ENCODE results near the gene MAGI1.
"Not testable (repeated sequence)": the region's sequence is repeated elsewhere in the genome, so short reads cannot be mapped to it uniquely, and the experiment has no call there.

MAGI1 gene

DNA sequence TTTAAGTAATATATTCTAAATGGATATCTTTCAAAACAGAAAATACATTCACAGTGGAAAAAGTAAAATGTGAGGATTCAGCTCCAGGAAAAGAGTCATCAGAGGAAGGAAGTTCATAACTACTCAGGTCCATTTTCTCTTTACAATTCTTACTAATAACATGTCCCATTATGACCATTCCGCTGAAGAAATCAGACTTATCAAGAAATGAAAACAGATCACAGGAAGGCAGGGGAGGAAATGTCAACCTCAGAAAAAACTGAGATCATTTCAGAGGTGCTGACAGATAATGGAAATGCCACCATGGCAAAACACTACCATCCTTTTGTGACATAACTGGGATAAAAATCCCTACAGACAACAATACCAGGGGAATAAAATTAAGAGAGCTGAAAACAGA is 139.5 kb downstream of the MAGI1 start:
- DNase-seq: no peak

DNA sequence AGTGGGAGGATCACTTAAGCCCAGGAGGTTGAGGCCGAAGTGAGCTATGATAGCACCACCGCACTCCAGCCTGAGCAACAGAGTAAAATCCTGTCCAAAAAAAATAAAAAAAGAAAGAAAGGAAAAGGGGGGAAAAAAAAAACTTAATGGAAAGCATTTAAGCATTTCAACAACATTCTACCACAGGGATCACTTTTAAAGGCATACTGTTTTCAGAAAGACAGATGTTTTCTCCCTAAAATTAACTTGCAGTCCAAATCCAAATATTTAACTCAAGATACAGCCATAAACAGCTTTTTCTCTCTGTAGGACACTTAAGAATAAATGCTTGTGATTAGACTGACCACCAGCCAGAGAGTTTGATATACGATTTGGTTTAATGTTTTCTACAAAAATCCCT is 141.0 kb downstream of the MAGI1 start:
- no peak for DNase-seq

DNA sequence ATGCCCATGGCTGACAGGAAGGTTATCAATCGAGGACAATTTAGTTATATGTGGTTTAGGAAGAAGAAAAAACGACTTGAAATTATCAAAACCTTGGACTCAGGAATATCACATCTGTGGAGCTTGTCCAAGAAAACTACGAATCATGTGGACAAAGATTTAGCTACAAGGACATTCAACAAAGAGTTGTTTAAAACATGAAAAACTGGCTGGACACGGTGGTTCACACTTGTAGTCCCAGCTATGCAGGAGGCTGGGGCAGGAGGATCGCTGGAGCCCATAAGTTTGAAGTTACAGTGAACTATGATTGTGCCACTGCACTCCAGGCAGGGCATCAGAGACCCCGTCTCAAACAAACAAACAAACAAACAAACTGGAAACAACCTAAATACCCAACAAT is 142.4 kb downstream of the MAGI1 start:
- DNase-seq: no peak

DNA sequence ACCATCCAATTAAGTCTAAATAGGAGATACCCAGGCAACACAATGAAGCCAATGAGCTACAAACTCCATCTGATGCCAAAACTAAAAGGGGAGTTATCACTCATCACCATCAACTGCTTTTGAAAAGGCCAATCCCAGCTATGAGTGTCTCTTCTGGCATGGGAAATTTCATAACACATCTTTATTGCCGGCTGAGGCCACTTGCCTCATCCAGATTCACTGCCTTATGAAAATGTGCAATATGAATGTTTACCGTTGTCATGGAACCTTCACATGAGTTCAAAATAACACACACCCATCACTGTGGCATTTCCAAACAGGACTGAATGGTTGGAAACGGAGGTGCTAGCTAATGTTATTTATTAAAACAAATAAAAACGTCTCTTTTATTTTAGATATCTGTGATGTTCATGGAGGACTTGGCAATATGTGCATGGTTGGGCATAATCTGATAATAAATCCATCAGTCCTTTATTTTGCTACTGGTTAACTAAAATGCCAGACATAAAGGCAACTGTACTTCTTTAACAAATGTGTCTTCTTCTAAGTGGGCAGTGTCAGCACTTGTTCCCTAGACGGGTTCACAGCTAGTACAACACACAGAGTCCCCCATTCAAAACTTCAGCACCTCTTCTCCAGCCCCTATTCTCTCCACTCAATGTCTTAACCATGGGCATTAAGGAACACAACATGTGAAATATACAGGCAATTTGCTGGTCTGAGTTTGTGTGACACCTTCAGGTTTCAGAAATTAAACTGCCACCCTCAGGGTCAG is 143.9 kb downstream of the MAGI1 start:
- DNase-seq: no peak

DNA sequence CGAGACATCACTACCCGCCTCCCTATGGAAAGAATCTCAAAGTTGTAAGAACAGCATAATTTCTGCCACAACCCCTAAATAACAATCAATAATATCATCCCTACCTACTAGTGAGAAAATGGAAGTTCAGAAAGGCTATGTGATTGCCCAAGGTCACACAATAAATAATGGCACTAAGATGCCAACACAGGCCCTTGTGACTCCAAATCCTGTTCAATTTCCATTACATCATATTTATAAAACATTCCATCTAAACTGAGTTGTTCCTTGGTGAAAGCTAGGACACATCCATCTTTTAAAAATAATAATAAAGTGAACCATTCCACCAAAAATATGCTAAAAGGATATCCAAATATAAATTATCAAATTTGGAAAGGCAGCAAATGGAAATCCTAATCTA is 144.6 kb downstream of the MAGI1 start:
- DNase-seq: no peak

DNA sequence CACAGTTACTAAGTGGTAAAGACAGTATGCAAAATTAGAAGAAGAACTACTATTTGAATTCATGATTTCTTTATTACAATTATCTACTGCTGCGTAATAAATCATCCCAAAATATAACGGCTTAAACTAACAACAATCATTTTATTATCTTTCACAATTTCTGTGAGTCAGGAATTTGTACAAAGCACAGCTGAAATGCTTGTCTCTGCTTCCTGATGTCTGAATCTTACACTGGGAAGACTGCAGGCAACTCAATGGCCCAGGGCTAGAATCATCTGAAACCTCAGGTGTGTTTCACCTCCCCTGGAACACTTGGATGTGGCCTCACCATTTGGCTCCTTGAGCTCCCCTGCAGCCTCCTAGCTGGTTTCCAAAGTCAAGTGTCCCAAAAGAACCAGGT is 145.1 kb downstream of the MAGI1 start:
- DNase-seq: no peak

DNA sequence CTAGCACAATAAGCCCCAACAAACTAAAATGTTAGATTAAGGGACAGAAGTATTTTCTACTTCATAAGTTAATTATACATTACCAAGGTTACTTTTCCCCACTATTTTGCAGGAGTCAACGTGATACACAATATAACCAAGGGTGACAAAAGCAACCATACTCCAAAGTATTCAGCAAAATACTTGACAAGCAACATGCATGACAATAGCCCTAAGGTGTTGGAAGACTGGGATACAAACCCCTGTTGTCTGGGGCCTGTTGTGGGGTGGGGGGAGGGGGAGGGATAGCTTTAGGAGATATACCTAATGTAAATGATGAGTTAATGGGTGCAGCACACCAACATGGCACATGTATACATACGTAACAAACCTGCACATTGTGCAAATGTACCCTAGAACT is 147.2 kb downstream of the MAGI1 start:
- not testable (repeated sequence) for DNase-seq

DNA sequence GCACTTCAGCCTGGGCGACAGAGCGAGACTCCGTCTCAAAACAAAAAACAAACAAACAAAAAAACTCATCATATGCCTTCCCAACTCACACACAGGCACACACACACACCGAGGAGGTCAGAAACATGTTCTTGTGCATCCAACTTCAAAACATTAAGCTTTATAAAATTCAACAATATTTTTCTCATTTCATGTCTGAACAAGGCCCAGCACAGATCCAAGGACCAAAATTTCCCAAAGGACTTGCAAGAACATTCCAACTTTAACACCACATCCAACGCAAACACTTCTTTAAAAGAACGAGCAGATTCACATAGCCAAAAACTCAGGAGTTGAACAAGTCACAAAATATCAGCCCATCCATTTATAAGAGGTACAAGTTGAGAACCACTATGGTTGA is 148.4 kb downstream of the MAGI1 start:
- no peak for DNase-seq

DNA sequence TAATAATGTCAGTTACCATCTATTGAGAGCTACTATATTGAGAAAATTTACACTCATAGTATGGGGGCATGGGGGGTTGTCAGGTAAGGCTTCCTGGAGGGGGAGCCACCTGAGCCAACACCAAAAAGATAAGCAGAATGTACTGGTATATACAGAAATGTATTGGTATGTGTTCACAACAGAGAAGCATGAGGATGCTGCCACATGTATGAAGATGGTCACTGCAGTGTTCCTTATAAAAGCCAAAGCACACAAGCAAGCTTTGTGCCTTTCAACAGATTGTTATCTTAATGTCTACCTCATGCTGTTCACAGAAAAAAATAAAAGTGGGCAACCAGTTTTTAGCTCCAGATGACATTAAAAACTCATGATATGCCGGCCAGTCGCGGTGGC is 149.0 kb downstream of the MAGI1 start:
- no peak for DNase-seq

DNA sequence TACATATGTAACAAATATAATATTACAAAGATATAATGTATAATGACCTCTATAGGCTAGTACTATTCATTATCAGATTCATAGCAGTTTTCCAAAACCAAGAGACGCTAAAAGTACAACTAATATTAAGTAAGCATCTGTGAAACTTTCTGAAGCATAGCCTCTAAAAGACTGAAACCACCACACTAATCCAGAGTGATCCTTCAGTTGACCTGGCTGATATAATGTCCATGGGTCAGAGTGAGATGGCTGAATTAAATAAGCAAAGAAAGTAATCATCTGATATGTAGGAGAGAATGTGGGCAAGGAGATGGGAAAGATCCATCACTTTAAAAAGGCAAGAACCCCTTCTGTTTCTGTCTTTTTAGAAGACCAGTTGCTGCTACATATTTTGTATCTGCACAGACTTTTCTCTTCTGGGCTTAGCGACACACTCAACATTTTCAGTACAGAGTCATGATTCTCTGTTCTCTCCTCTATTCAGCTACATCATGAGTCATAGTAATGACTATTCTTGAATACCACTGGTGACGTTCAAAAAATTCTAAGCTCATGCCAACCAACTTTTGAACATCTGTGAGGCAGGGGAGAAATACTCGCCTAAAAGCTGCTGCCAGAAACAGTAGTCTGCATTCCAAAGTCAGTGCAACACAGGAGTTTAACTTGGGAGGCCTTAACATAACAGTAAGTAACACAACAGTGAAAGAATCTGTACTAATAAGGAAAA is 149.6 kb downstream of the MAGI1 start:
- no peak for DNase-seq

DNA sequence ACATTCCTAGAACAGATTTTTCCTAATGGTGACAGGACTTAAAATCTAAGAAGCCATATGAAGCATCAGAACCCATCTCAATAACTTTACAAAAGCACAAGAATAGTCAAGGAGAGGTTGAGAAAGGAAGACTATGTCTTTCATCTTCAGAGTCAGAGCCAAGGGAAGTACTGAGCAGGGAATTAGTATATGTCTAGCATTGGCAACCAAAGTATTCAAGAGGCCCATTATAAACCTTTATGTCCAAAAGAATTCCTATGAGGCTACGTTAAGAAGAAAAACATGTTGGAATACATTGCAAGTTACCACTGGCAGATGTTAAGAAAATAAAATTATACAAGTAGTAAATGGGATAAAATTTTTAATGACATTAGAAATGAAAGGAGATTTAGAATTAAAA is 150.5 kb downstream of the MAGI1 start:
- DNase-seq: no peak

DNA sequence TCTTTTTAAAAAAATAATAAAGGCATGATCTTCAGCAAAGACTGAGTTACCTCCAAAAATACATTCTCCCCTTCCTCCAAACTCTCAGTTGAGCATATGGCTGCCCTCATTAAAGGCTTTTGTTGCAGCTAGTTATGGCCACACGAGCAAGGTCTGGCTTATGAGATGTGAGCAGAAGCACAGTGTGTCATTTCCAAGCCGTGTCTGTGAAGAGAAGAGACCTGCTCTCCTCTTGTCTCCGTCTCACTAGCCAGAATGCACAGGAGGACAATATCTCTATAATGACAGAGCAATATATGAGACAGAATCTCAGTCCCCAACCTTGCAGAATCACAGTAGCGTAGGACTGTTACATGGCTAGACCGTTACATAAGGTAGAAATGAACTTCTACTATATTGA is 152.3 kb downstream of the MAGI1 start:
- no peak for DNase-seq

DNA sequence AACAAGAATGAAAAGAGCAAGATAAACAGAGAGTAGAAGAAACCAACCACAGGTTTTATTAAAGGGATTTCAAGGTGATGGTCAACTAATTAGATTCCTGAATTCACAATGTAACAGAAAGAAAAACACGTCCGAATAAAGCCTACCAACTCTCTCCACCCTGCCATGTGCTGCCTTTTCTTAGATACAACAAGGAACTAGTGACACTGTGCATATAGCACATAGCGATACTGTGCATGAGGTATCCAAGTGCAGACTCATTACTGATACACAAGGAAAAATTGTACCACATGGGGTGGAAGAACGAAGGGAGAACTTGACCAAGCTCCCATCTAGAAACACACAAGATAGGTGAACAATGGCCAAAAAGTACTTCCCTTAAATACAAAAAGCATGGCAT is 154.6 kb downstream of the MAGI1 start:
- no peak for DNase-seq

DNA sequence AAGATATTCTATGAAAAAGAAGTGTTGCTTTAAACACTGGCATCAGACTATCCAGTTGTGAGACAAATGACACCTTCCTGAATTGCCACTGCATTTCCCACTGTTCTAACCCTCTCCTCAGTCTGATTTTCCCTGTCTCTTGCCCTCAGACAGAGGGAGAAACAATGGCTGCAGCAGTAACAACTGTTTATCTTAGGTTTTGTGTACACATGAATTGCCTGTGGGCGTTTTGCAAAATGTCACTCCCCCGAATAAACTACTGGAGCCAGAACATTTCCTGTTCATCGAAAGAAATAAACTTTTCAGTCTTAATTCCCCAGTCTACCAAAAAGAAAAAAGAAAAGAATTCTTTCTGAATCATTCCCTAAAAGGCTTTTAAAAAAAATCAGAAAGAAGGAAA is 155.1 kb downstream of the MAGI1 start:
- DNase-seq: no peak

DNA sequence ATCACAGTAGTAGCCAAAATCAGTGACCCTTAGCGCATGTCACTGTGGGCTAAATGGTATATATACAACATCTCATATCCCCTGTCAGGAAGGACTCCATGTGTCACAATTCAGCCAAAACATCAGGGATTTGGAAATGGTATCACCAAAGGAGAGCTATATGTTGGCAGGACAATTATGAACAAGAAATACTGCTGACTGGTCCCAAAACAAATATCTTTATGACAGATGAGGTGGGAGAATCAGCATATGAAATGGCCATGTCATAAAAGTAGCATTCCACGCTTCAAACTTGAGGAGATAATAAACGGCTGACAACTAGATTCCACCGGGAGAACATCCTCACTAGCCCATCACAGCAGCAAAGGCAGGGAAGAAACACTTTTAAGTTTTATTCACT is 158.4 kb downstream of the MAGI1 start:
- DNase-seq: no peak

DNA sequence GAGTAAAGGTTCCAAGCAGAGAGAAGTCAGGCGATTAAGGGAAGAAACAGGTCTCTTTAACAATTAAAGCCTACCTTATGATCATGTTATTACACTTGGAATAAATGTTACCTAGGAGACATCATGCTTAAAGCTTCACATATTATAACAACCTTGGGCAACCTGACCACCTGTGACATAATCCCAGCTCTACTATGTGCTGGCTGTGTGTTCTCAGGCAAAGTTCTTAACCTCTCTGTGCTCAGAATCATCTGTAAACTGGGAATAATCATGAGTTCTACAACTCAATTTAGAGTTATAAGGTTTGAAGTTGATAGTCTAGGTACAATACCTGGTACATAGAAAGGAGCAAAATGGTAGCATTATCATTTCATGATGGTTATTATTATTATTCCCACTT is 159.3 kb downstream of the MAGI1 start:
- DNase-seq: no peak

DNA sequence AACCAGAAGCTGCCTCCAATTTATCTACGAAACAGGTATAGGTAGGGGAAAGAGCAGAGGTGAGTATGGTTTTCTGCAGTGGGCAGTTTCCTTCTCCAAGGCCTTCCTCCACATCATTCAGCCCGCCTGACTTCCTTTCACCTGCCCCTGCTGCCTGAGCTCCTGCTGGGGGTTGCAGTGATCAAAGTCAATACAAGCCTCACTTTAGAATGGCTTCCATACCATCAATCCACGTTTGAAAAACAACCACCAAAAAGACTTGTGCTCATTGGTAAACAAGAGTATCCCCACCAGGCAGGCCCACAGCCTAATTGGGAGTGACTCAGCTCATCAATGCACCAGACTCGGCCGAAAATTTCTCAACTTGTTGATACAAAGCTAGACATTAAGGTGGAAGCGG is 159.9 kb downstream of the MAGI1 start:
- no peak for DNase-seq

DNA sequence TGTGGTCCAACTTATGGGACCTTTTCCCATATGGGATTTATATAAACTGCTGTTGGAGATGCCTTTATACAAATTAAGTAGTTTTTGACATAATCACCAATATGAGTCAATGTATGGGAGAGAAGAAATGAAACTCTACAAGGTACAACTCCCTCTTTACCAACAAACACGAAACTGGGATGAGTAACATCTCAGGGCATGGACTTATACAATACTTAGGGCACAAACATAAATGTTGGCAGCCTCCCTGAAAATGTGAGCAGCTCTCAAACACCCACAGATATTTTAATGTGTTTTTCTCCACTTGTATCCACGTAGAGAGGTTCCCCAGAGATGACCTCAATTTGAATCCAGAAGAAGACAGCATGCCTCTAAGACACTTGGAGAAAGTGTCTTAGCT is 161.6 kb downstream of the MAGI1 start:
- DNase-seq: no peak

DNA sequence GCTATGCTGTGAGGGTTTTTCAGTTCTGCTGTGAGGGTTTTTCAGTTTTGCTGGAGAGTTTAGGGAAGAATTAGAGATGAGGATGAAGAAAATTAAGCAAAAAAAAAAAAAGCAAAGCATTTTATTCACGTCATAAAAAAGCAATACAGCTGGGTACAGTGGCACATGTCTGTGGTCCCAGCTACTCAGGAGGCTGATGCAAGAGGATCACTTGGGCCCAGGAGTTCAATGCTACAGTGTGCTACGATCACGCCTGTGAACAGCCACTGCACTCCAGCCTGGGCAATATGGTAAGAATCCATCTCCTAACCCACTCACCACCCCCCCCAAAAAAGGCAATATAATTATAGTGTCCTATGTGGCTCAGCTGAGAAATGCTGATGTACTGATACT is 162.7 kb downstream of the MAGI1 start:
- no peak for DNase-seq

DNA sequence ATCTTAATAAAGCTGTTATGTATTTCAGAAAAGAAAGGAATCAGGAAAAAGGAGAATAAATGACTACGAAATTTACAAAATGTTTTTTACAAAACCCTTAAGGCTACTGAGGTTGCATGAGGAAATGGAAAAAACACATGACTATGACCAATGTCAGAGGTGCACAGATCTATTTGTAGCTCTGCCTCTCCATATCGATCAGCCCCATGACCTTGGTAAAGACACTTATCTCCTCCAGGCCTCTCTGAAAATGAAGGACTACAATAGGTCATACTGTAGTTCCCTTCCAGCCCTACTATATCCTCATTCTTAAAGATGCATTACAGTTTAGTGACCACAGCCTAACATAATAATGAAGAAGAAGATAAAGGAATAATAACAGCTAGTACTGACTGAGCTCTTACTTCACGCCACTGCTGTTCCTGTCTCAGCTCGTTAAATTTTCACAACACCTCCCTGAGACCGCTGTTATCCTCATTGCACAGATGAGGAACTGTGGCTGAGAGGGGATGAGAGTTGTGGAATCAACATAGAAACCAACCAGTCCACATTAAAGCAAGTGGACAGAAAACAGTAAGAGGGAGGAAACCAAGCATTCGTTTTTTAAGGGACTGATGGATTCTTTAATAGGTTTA is 163.2 kb downstream of the MAGI1 start:
- no peak for DNase-seq

DNA sequence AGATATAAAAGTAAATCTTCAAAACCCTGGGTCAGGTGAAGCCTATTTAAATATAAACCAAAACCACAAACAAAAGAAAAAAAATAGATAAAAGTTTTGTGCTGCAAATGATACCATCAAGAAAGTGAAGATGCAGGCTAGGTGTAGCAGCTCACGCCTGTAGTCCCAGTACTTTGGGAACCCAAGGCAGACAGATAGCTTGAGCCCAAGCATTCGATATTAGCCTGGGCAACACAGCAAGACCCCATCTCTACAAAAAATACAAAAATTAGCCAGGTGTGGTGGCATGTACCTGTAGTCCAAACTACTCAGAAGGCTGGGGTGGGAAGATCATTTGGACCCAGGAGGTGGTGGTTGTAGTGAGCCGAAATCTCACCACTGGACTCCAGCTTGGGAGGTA is 164.8 kb downstream of the MAGI1 start:
- no peak for DNase-seq

DNA sequence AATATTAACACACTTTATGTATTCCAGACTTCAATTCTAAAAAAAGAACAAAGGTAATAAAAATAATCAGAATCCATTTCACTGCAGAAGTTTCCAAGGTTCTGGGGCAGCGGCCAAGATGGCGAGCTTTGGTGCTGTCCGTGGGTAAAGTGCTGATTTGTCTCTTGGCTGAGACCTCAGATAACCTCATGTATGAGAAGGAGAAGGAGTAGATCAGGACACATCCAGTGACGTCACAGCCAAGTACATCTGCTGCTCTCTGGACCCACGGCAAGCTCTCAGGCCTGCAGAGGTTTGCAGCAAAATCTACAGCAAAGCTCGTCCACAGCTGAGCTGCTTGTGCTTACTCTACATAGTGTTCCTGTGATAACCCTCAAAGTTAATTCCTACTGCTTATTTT is 165.7 kb downstream of the MAGI1 start:
- no peak for DNase-seq

DNA sequence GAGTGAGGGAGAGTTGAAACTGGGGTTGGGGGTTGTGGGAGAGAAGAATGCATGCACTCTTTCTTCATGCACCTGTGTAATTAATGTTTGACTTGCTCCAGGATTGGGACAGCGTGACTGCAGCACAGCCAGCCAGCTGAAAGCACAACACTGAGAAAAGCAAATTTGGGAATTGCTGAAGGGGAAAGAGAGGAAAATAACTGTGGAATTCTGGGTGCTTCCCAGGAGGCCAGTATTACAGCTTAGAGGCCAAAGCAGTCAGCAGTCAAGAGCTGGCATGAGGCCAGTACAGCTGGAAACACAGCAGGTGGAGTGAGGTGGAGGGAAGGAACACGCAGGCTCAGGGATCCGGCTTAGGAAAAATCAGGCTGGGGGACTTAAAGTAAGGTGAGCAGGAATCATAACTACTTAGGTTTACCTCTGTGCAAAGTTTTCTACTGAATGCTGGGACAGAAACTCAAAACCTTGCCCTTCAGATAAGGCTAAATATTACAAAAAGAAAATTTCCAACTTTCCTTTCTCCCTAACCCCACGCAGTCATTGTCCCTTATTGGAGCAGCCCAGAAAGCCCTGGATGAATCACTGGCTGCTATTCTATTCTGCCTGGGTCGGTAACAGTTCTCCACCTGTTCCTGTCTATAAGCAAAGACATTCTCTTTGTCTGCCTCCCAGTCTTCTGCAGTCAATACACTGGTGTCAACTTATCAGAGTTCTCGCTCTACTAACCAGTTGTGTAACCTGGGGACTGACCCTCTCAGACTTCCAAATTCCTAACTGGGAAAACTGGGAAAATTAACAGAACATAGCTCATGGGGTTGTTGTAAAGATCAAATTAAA is 167.2 kb downstream of the MAGI1 start:
- no peak for DNase-seq

Measured in stimulated activated CD4-positive, alpha-beta T cell treated with anti-CD3 and anti-CD28 coated beads, Interleukin-1b, Interleukin-23, amount 100 ng/mL, for 48 hours (primary cell).